Uterus (tissue), 2 donors: Measurements from ENCODE around the gene SPDYE6.

Experiments
- POLR2A ChIP-seq, 2 donors: fragments of 450-650 bp; IDR thresholded peaks; one replicate each; pipeline ENCODE4 v1.6.1; 2016; ENCODE audit warnings: antibody characterized with exemption in 2 of 2, mild to moderate bottlenecking in 1 of 2, moderate library complexity in 1 of 2
- TF ChIP-seq, protein P1 (sequence below), 4 experiments: fragments of 200-600 bp in 2 of 4; fragments of 450-650 bp in 2 of 4; sonication (generic) in 2 of 4; IDR thresholded peaks; one replicate each; pipeline ENCODE4 v1.5.1; 2016 to 2019; ENCODE audit warnings: antibody characterized with exemption in 4 of 4, mild to moderate bottlenecking in 2 of 4, moderate library complexity in 1 of 4

DNA sequence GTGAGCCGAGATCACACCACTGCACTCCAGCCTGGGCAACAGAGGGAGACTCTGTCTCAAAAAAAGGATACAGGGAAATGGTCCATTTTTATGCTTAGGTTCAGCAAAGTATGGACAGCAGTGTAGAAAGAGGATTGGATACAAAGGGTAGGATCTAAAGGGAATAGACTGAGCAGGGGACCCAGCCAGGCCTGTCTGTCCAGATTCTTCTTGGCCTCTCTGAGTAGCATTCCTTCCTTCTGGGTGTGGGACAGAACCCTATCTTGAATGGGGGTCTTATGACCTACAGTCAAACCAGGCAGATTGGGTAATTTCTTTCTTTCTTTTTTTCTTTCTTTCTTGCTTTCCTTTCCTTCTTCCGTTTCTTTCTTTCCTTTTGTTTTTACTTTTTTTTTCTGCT is 43.9 kb downstream of the SPDYE6 start:
- TF ChIP-seq, protein P1, sequence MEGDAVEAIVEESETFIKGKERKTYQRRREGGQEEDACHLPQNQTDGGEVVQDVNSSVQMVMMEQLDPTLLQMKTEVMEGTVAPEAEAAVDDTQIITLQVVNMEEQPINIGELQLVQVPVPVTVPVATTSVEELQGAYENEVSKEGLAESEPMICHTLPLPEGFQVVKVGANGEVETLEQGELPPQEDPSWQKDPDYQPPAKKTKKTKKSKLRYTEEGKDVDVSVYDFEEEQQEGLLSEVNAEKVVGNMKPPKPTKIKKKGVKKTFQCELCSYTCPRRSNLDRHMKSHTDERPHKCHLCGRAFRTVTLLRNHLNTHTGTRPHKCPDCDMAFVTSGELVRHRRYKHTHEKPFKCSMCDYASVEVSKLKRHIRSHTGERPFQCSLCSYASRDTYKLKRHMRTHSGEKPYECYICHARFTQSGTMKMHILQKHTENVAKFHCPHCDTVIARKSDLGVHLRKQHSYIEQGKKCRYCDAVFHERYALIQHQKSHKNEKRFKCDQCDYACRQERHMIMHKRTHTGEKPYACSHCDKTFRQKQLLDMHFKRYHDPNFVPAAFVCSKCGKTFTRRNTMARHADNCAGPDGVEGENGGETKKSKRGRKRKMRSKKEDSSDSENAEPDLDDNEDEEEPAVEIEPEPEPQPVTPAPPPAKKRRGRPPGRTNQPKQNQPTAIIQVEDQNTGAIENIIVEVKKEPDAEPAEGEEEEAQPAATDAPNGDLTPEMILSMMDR (IDR thresholded peaks at IDR 0.05) = no peak
- TF ChIP-seq POLR2A (IDR thresholded peaks at IDR 0.05) = no peak
